ENCODE data around the gene DNAH10.
A peak's percentile ranks its signal among the peaks of the same experiment; 100 is the strongest.

The DNAH10 gene

GRCh38 chr12:123948401-123948795 lies 186.3 kb downstream of the DNAH10 start:
- no peak for DNase-seq (ENCODE audit: low read depth)

GRCh38 chr12:123948796-123949769 lies 187.0 kb downstream of the DNAH10 start:
- no peak for DNase-seq (ENCODE audit: low read depth)

GRCh38 chr12:123949770-123950165 lies 187.7 kb downstream of the DNAH10 start:
- no peak for DNase-seq (ENCODE audit: low read depth)

- no peak for DNase-seq (ENCODE audit: low read depth)
Measured at GRCh38 chr12:123950476-123951349, 188.6 kb downstream of the DNAH10 start.

DNA sequence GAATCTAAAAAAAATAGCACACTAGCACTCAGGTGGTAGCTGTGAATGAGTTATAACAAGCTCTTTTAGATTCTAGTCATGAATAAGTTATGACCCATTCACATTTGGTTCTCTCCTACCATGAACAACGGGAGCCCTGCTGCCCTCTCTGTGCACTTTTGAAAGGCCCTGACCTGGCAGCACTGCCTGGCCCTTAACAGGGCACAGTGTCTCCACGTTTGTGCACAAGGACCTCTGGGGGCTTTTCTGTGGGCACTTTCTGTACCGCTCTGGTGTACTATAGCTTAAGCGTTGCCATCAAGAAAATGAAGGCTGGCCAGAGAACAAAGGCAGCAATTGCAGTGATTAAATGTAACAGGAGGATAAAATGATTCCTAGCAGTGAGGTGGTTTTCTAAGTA lies 189.4 kb downstream of the DNAH10 start:
- DNase-seq (ENCODE audit: low read depth): no peak

- no peak for DNase-seq (ENCODE audit: low read depth)
Measured at GRCh38 chr12:123952037-123952436, 189.9 kb downstream of the DNAH10 start.

- DNase-seq (ENCODE audit: low read depth): no peak
Measured at GRCh38 chr12:123954647-123955350, 192.7 kb downstream of the DNAH10 start.

- DNase-seq (ENCODE audit: low read depth): no peak
Measured at GRCh38 chr12:123956249-123956648, 194.1 kb downstream of the DNAH10 start.

GRCh38 chr12:123957196-123957595 lies 195.1 kb downstream of the DNAH10 start:
- DNase-seq (ENCODE audit: low read depth): no peak

DNA sequence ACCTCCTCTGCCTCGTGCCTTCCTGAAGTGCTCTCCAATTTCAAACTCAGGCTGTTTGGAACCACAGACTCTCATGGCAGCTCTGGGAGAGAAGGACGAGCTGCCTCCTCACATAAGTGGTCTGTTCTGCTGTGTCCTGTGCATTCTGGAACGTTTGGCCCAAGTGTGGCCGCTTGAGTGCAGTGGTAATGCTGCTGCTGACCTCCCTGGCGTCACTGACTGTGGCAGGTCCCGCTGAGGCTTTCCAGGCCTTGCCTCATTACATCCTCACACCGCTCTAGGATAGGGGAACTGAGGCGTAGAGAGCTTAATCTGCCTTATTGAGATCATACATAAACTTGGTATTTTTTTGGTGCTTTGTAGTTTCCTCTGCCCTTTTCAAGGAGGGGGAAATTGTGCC lies 196.4 kb downstream of the DNAH10 start:
- DNase-seq (ENCODE audit: low read depth): no peak

DNA sequence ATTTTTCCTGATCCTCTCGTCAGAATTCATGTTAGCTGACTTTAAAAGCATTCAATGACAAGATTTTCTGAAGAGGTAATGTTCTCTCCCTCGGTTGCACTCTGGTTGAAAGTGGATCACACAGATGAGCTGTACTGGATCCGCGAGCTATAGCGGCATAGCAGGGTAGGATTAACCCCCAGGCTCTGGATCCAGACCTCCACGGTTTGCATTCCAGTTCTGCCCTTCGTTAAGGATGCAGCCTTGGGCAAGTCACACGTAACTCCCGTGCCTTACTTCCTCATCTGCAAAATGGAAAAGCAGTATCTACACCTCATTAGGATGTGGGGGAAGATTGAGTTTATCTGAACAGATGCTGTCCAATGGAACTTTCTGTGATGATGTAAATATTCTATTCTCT lies 196.8 kb downstream of the DNAH10 start:
- no peak for DNase-seq (ENCODE audit: low read depth)

GRCh38 chr12:123960029-123960735 lies 198.1 kb downstream of the DNAH10 start:
- no peak for DNase-seq (ENCODE audit: low read depth)

- no peak for DNase-seq (ENCODE audit: low read depth)
Measured at GRCh38 chr12:123960856-123961255, 198.8 kb downstream of the DNAH10 start.

DNA sequence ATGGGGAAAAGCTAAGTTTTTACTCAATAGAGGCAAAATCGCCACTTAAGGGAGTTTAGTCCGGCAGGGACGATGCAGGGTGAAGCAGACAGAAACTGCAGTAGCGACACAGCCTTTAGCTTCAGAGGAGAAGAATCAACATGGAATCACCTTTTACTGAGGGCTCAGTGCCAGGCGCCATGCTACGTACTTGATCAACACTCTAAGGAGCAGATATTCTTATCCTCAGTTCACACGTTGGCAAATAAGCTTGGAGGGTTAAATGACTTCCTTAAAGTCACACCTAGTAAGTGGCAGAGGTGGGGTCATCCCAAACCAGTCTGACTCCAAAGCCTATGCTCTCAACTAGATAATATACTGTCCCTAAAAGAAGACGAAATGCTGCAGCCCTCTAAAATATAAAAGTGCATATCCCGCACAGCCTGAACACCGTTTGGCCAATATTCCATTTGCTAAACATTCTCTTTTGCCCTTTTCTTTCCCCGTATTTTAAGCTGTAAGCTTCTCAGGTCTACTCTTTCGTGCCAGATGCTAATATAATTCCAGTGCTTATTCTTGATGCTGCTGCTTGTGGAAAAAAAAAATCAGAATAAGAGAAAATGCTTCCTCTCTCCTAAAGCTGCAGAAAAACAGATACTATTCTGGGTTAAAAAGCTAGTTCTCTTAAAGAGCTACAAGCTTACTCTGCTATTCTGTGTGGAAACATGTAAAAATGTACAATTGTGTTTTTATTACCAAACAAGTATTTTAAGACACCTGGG lies 199.7 kb downstream of the DNAH10 start:
- no peak for DNase-seq (ENCODE audit: low read depth)

GRCh38 chr12:123962513-123962912 lies 200.4 kb downstream of the DNAH10 start:
- no peak for DNase-seq (ENCODE audit: low read depth)

DNA sequence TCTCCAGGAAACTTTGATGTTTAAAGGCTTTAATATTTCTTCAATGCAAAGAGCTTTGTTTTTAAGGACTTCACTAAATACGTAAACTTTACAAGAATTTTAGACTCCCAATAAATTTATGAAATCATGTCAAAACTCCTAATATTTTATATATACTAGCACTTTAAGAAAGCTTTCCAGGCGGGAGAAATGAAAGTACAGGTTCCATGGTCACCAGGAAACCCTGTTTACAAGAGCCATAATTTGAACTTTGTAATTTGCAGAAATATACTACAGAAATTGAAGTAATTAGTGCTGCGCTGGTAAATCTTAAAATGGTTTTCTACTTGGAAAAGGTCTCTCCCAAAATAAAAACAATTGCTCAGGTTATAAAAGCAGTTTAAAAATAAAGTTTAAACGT lies 201.7 kb downstream of the DNAH10 start:
- no peak for DNase-seq (ENCODE audit: low read depth)

- no peak for DNase-seq (ENCODE audit: low read depth)
Measured at GRCh38 chr12:123965382-123965781, 203.3 kb downstream of the DNAH10 start.

GRCh38 chr12:123966596-123966995 lies 204.5 kb downstream of the DNAH10 start:
- DNase-seq (ENCODE audit: low read depth): peak; percentile 53

- no peak for DNase-seq (ENCODE audit: low read depth)
Measured at GRCh38 chr12:123967121-123967586, 205.1 kb downstream of the DNAH10 start.

DNA sequence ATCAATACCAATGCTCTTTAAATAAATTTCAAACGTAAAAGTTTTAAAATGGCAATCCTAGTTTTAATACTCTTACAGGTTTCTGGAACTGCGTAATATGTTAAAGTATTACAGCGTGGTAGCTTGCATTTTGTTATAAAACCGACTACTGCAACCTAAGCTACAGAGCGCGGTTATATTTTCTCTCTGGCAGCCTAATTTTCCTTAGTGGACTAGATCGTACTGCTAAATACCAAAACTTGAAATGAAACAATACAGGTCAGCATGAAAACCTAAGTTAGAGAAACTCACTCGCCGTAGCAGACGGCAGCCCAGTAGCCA lies 209.3 kb downstream of the DNAH10 start:
- no peak for DNase-seq (ENCODE audit: low read depth)

Data from amniotic epithelial cell (primary cell).